ENCODE results near the gene MAPKAP1. TPM values are rescaled to one million over a fixed set of nuclear protein-coding genes. Genes with fewer than 3 reads are reported as not detected.

Gene MAPKAP1
- polyA plus RNA-seq, 3 donors, result 39.9 to 57.5 (median 44.1) TPM

DNA sequence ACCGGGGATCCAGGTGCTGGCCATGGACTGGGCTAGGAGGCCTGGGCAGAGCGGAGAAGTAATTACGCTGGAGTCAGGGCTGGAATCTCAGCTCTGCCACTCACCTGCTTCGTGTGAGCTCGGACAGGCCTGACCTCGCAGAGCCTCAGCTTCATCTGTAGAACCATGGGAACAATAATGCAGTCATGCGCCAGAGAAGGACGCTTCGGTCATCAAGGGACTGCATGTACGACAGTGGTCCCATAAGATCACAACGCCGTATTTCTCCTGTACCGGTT is 300.3 kb downstream of the MAPKAP1 start:
- Mint-ChIP-seq H3K4me3 (peak overlapping the region in 1 of 2 donors; percentile 13), H3K36me3 (peaks cover 0 to 3% of the 10 kb centered on the region in 2 donors), H3K27me3 (ENCODE audit: low read depth in 3 of 3) (peaks cover 24 to 31% (median 30%) of the 10 kb centered on the region in 3 donors), H3K27ac (peak overlapping the region in 2 of 7 donors; percentile 43 to 50), H3K4me1 (peaks cover 20% of the 10 kb centered on the region), H3K9me3 (peaks cover 0 to 6% (median 0%) of the 10 kb centered on the region in 7 donors)
- Histone ChIP-seq H3K9ac (ENCODE audit: insufficient read depth, low read length, poor library complexity, severe bottlenecking) (no peak overlapping the region), H3K27ac (ENCODE audit: low read depth in 1 of 2, low read length in 2 of 2) (no peak overlapping the region), H3K27me3 (ENCODE audit: control insufficient read depth in 2 of 2, insufficient read depth in 2 of 2, low read length in 2 of 2) (peaks cover 0 to 17% of the 10 kb centered on the region in 2 donors), H3K79me2 (ENCODE audit: insufficient read depth, low read length) (no peaks in the 10 kb centered on the region), H3K4me1 (ENCODE audit: control insufficient read depth in 1 of 2, insufficient read depth in 2 of 2, low read length in 2 of 2) (peaks cover 8 to 15% of the 10 kb centered on the region in 2 donors), H3K36me3 (replicated peaks in 1 of 2; ENCODE audit: control insufficient read depth in 1 of 2, insufficient read depth in 2 of 2, low read length in 2 of 2) (no peaks in the 10 kb centered on the region), H3K4me3 (replicated peaks in 1 of 3; ENCODE audit: low read depth in 2 of 3, low read length in 3 of 3) (no peak overlapping the region), H3K9me3 (replicated peaks in 1 of 2; ENCODE audit: control insufficient read depth in 1 of 2, insufficient read depth in 1 of 2, low read length in 2 of 2) (no peaks in the 10 kb centered on the region), H2AFZ (ENCODE audit: insufficient read depth, low read depth, low read length, poor library complexity, severe bottlenecking) (no peak overlapping the region), H3K4me2 (replicated peaks; ENCODE audit: extremely low read depth, low read length, poor library complexity, severe bottlenecking) (no peak overlapping the region), H4K20me1 (ENCODE audit: insufficient read depth, low read length) (no peaks in the 10 kb centered on the region)
- TF ChIP-seq, protein P1, sequence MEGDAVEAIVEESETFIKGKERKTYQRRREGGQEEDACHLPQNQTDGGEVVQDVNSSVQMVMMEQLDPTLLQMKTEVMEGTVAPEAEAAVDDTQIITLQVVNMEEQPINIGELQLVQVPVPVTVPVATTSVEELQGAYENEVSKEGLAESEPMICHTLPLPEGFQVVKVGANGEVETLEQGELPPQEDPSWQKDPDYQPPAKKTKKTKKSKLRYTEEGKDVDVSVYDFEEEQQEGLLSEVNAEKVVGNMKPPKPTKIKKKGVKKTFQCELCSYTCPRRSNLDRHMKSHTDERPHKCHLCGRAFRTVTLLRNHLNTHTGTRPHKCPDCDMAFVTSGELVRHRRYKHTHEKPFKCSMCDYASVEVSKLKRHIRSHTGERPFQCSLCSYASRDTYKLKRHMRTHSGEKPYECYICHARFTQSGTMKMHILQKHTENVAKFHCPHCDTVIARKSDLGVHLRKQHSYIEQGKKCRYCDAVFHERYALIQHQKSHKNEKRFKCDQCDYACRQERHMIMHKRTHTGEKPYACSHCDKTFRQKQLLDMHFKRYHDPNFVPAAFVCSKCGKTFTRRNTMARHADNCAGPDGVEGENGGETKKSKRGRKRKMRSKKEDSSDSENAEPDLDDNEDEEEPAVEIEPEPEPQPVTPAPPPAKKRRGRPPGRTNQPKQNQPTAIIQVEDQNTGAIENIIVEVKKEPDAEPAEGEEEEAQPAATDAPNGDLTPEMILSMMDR (IDR thresholded peaks at IDR 0.05), result no peak
- no peak for DNase-seq
- WGBS (ENCODE audit: insufficient coverage), result 95% methylated on average over 13 of the region's 13 CpGs
- intact Hi-C loops (cut with micrococcal nuclease), result loop anchor here (5.0 to 10.0 kb wide), 4 partner anchors 698 to 1088 kb away; no protein-coding TSS in a partner anchor

DNA sequence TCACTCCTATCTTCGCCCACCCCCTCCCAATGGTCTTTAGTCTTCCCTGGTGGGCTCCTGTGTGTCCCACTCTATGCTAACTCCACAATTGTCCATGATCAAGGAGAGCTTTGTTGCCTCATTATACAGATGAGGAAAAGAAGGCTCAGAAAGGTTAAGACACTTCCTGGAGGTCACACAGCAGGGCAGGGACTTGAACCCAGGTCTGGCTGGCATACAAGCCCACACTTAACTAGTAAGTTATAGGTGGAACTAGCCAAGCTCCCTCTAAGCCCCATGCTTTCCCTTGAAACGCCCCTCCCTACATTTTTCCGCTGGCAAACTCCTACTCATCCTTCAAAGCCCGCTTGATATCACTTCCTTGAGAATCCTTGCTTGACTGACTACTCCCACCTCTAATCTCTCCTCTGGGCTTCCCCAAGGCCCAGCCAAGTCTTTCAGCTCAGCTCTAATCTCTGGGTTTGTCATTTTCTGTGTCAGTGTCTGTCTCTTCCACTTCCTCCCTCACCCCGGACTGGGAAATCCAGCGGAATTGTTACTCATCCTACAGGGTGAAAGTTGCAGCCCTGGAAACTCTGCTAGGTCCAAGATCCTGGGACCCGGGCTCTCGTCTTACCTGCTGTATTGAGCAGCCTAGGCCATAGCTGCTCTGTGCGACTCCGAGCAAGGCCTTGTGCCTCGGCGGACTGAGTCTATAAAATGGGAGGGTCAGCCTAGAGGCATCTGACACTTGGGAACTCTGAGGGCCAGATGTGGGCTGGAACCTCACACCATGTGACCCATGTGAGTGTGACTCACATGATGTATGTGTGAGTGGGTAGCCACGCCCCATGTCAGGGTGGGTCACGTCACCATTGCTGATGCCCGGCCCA is 300.8 kb downstream of the MAPKAP1 start:
- peaks cover 8 to 15% of the 10 kb centered on the region in 2 donors for H3K4me1 ChIP-seq (ENCODE audit: control insufficient read depth in 1 of 2, insufficient read depth in 2 of 2, low read length in 2 of 2)
- Mint-ChIP-seq H3K36me3 (peaks cover 0 to 3% of the 10 kb centered on the region in 2 donors), H3K27me3 (ENCODE audit: low read depth in 3 of 3) (peaks cover 24 to 31% (median 30%) of the 10 kb centered on the region in 3 donors), H3K4me3 (peak overlapping the region in 1 of 2 donors; percentile 13), H3K27ac (peak overlapping the region in 1 of 7 donors; percentile 50), H3K4me1 (peaks cover 18% of the 10 kb centered on the region), H3K9me3 (peaks cover 0 to 6% (median 0%) of the 10 kb centered on the region in 7 donors)
- intact Hi-C loops (cut with micrococcal nuclease), result loop anchor here (5.0 to 10.0 kb wide), 4 partner anchors 699 to 1089 kb away; no protein-coding TSS in a partner anchor
- no peaks in the 10 kb centered on the region for H3K36me3 ChIP-seq (replicated peaks in 1 of 2; ENCODE audit: control insufficient read depth in 1 of 2, insufficient read depth in 2 of 2, low read length in 2 of 2)
- TF ChIP-seq, protein P1 (IDR thresholded peaks at IDR 0.05), result no peak
- H3K9me3 ChIP-seq (replicated peaks in 1 of 2; ENCODE audit: control insufficient read depth in 1 of 2, insufficient read depth in 1 of 2, low read length in 2 of 2), result no peaks in the 10 kb centered on the region
- H3K4me3 ChIP-seq (replicated peaks in 1 of 3; ENCODE audit: low read depth in 2 of 3, low read length in 3 of 3), result no peak overlapping the region
- no peak overlapping the region for H3K9ac ChIP-seq (ENCODE audit: insufficient read depth, low read length, poor library complexity, severe bottlenecking)
- 93% methylated on average over 11 of the region's 15 CpGs for WGBS (ENCODE audit: insufficient coverage)
- H3K27ac ChIP-seq (ENCODE audit: low read depth in 1 of 2, low read length in 2 of 2), result no peak overlapping the region
- peaks cover 0 to 17% of the 10 kb centered on the region in 2 donors for H3K27me3 ChIP-seq (ENCODE audit: control insufficient read depth in 2 of 2, insufficient read depth in 2 of 2, low read length in 2 of 2)
- H3K79me2 ChIP-seq (ENCODE audit: insufficient read depth, low read length), result no peaks in the 10 kb centered on the region
- H2AFZ ChIP-seq (ENCODE audit: insufficient read depth, low read depth, low read length, poor library complexity, severe bottlenecking), result no peak overlapping the region
- no peaks in the 10 kb centered on the region for H4K20me1 ChIP-seq (ENCODE audit: insufficient read depth, low read length)
- no peak overlapping the region for H3K4me2 ChIP-seq (replicated peaks; ENCODE audit: extremely low read depth, low read length, poor library complexity, severe bottlenecking)
- peak in 1 of 3 donors; percentile 28 for DNase-seq
